Fibroblast of villous mesenchyme (primary cell): ENCODE data around the gene LRFN4. TPM values are rescaled to one million over a fixed set of nuclear protein-coding genes. Genes with fewer than 3 reads are reported as not detected.

Source experiments
- DNase-seq: peaks from one replicate; pipeline ENCODE4 v3.0.0-alpha.2; 2010; ENCODE audit warnings: low read depth
- H3K4me3 ChIP-seq: 2 replicates; pipeline ENCODE4 v1.5.1; 2011; ENCODE audit warnings: low read depth, mild to moderate bottlenecking, low read length
- total RNA-seq: library from RNA; depleted of rRNA; stranded (reverse); fragments of >200 nt; gene quantifications from 2 replicates; pipeline ENCODE4 v1.2.3, GENCODE V29; 2012
- TF ChIP-seq, protein P1 (sequence below): IDR thresholded peaks from 2 replicates; pipeline ENCODE4 v1.5.1; 2012; ENCODE audit warnings: low read depth, mild to moderate bottlenecking, low read length; ENCODE audit not compliant: insufficient read depth

LRFN4 gene
- total RNA-seq, 1 donor = 9.9 TPM

DNA sequence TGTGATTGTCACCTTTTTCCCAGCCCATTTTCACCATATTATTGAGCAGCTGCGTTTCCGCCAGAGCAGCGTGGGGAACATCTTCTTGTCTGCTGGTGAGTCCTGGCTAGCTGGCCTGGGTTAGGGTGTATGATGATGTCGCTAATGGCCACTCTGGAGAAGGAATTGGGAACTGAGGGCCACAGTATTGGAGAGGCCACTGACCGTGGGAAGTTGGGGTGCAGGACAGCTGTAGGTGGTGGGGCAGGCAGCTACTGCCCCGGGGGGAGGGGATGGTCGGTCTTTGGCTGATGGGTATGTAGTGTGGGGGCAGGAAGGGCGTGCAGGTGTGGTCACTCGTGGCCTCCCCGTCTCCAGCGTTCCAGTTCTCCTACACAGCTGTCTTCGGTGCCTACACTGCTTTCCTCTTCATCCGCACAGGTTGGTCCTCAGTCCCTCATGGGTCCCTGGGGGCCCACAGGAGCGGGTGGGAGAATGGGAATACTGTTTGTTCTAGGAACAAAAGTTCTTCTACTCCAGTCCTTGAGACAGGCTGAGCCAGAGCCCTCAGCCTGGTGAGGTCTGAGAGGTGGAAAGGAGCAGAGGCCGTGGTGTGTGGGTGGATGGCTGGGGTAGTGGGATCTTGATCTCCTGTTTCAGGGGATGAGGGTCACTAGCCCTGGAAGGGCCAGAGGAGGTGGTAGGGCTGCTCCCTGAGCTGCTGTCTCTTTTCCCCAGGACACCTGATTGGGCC is 11.6 kb upstream of the LRFN4 start:
- DNase-seq = no peak
- H3K4me3 ChIP-seq = no peak overlapping the region
- TF ChIP-seq, protein P1, sequence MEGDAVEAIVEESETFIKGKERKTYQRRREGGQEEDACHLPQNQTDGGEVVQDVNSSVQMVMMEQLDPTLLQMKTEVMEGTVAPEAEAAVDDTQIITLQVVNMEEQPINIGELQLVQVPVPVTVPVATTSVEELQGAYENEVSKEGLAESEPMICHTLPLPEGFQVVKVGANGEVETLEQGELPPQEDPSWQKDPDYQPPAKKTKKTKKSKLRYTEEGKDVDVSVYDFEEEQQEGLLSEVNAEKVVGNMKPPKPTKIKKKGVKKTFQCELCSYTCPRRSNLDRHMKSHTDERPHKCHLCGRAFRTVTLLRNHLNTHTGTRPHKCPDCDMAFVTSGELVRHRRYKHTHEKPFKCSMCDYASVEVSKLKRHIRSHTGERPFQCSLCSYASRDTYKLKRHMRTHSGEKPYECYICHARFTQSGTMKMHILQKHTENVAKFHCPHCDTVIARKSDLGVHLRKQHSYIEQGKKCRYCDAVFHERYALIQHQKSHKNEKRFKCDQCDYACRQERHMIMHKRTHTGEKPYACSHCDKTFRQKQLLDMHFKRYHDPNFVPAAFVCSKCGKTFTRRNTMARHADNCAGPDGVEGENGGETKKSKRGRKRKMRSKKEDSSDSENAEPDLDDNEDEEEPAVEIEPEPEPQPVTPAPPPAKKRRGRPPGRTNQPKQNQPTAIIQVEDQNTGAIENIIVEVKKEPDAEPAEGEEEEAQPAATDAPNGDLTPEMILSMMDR = no peak

DNA sequence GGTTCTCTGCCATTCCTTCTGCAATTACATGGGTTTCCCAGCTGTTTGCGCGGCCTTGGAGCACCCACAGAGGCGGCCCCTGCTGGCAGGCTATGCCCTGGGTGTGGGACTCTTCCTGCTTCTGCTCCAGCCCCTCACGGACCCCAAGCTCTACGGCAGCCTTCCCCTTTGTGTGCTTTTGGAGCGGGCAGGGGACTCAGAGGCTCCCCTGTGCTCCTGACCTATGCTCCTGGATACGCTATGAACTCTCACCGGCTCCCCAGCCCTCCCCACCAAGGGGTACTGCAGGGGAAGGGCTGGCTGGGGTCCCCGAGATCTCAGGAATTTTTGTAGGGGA is 11.0 kb upstream of the LRFN4 start:
- TF ChIP-seq, protein P1 = no peak
- no peak overlapping the region for H3K4me3 ChIP-seq
- DNase-seq = no peak

DNA sequence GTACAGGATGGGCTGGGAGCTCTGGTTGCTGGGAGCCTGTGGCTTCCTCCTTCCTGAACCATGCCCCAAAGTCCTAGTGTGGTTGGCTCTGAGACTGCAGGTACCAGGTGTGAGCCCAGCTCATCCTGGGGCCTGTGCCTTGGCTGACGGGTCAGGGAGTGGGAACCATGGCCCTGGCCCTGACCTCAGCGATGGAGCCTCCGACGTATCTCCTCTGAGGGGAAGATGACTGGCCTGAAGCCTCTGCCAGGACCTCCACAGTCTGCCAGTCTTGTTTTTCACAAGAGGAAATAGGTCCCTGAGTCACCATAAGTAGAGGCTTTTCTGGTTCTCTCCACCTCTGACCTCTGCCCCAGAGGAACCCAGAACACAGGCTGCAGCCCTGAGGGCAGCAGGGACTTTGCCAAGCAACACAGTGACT is 10.2 kb upstream of the LRFN4 start:
- TF ChIP-seq, protein P1 = no peak
- no peak for DNase-seq

DNA sequence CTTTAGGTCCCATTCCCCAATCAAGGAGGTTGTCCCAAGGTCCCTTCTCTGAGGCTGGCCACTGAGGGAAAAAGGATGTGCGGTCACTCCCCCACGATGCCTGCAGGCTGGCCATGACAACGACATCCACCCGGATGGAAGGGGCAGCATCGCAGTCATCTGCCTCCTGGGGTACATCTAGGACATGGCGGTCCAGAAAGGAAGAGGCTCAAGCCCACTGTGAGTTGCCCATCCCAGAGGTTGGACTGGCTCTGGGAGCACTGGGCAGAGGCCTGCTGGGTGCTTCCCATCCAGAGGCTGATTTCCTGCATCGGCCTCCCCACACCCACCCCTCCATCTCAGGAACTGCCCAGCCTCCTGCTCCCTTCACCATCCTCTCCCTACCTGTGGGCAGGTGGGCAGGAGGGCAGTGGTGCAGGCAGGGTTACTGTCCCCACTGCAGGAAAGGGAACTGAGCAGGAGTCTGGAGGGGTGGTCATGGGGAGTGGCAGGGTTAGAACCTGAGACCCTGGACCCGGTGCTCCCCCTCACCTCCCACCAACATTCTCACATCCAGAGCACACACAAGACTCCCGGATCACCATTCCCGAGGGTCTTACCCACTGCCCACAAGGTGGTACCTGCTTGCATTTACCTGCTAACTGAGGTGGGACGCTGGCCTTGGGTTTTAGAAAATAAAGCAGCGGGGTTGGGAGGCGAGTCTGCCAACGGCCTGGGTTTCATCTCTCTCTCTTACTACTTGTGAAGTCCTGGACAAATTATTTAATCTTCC is 9.2 kb upstream of the LRFN4 start:
- H3K4me3 ChIP-seq = no peak overlapping the region
- TF ChIP-seq, protein P1 = no peak
- no peak for DNase-seq

More for the DNA sequence above, 10.2 kb upstream of the LRFN4 start:
- H3K4me3 ChIP-seq = no peak overlapping the region

DNA sequence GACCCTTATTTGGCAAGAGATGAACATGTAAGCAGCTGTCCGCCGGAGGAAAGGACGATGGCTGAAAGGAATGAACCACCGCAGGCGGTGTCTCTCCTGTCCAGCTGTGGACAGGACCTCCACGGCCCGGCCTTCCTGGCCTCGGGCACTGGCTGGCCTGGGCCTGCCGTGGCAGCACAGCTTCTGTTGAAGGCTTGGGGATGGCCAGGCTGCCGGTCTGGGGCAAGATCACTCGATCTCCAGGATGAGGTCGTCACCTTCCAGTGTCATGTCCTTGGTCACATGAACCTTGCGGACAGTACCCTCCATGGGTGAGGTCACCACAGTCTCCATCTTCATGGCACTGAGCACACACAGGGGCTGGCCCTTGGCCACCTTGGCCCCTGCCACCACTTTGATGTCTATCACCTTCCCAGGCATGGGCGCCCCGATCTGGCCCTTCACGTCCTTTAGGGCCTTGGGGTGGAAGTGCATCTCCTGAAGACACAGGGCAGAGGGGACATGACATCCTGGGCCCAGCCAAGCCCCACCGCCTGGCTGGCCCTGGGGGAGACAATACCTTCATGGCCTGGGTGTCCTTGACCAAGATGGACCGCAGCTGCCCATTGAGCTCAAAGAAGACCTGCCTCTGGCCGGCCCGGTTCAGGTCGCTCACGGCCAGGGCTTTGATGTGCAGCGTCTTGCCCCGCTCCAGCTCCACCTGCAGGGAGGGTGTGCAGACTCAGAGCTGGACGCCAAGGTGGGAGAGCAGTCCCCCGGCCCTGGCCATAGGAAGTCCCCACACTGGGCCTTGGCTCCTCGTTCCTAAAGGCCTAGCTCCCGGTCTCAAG is 8.0 kb upstream of the LRFN4 start:
- no peak for DNase-seq
- TF ChIP-seq, protein P1 = no peak
- no peak overlapping the region for H3K4me3 ChIP-seq

DNA sequence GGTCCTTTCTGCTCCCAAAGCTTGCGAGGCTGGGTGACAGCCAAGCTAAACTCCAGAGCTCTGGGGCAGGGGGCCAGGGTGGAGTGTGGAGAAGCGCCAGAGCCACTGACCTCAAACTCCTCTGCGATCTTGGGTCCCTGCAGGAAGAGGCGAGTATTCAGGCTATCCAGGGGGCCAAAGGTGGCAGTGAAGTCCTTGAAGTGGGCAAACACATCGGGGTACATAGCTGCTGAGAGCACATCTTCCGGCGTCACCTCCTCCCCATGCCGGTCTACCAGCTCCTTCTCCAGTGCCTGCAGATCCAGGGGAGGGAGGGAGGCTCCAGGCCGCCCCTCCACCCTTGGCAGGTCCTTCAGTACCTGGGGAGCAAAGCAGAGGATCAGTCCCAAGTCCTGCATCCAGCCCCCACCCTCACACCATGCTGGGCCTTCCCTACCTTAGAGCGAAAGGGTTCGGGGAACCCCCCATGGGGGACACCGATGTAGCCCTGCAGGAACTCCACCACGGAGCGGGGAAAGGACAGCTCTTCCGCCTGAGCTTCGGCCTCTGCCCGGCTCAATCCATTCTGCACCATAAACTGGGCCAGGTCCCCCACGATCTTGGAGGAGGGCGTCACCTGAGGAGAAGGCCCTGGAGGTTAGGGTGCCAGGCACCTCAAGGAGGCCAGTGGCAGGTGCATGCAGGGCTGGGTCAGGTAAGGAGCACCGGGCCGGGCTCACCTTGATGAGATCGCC is 7.2 kb upstream of the LRFN4 start:
- no peak overlapping the region for H3K4me3 ChIP-seq
- TF ChIP-seq, protein P1 = no peak
- no peak for DNase-seq
